Measurements from ENCODE around the gene PDE9A.

PDE9A gene

DNA sequence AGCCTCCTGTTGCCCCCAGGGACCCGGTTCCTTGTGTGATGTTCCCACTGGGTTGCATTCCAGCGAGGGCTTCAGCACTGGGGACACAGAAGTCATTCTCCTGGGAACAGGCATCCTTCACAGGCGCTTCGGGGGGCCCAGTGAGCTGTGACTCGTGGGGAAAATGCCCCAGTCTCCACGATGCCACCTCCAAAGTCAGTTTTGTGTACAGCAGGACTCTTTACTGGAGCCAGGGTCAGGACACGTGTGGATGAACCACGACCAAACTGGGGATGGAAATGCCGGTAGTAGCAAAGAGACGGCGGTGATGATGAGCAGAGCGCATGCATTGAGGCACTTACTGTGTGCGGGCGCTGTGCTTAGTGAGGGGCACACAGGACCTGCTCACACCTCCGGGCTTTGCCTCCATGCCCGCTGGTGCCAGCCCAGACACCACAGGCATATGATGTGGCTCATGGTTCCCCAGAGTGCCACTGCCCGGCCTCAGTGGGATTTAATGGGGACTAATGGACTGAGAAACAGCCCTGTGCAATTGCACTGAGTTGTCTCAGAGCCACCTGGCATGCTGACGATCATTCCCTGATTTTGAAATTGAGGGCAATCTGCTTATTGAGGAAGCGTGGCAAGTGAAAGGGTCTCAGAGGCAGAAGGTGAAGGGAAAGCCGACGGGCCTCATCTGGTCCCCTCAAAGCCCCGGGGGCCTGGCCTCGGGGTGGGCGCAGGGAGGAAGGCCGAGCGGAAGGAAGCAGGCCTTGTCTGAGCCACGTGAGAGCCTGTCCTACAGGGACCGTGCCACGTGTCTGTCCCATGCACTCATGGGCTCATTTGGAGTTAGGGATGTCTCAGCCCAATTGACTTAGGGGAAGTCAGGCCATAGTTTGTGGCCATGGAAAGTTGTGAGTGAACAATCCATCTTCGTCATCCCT, 91.4 kb downstream of the PDE9A start:
- DNase-seq (ENCODE audit: low spot score), result no peak

DNA sequence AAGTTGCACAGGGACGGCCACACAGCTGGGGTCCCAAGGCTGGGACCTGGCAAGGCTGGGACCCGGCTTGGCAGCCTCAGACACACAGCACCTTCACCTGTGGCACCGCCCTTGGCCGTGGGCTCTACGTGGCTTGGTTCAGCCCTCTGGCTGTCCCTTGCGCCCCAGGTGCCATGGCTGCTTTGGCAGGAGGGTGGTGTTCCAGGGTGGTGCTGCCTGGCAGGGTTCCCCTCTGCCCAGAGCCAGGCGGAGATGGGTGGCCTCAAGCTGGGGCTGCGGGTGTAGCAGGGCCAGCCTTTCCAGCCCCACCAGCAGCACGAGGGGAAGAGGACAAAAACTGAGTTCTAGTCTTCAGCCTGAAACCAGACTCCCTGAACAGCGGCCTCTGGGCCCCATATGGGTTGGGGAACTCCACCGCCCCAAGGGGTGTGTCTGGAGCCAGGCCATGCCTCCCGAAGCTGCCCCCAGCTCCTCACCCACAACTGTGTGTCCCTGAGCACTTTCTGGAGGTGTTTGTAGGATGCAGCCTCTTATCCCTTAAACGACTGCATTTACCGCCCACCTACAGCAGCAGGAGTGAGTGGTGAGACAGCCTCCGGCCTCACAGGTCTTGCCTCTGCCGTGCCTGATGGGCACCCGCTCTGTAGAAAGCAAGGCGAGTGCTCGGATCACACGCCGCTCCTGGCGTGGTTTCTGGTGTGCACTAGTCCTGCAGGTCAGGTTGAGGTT, 92.3 kb downstream of the PDE9A start:
- DNase-seq (ENCODE audit: low spot score), result no peak

DNA sequence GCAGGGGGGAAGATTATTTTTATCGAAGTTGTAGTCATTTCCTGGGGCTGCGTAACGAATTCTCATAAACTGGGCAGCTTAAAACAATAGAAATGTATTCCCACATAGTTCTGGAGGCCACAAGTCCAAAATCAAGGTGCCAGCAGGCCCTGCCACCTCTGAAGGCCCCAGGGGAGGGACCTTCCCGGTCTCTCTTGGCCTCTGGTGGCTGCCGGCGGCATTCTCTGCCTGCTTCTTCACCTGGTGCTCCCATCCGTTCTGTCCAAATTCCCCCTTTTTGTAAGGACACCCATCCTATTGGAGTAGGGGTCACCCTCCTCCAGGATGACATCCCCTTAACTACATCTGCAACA, 92.8 kb downstream of the PDE9A start:
- no peak for DNase-seq (ENCODE audit: low spot score)

DNA sequence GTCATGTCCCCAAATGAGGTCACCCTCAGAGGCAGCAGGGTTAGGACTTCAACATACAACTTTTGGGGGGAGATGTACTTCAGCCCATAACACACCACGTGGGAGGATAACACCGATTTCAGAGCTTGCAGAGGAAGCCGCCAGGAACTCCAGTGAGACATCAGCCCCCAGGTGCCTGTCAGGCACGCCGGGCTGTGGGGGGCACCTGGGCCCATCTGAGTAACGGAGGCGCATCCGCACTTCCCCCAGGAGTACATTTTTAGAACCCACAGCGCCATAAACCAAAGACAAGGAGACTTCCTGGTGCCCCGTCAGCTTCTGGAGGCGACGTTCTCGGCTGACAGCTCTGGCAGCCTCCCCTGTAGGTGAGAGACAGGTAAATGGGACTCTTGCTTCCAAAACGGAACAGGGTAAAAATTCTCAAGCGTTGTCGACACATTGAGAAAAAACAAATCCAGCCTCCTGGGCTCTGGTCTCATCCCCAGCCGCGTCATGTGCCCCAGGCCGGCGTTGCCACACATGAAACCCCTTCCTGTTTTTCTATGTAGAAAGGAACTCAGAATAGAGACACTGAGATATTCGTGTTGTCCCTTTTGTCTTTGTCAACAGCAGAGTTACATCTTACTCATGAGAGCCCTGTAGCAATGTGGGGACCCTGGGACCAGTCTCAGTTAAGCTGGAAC, 93.3 kb downstream of the PDE9A start:
- no peak for DNase-seq (ENCODE audit: low spot score)

DNA sequence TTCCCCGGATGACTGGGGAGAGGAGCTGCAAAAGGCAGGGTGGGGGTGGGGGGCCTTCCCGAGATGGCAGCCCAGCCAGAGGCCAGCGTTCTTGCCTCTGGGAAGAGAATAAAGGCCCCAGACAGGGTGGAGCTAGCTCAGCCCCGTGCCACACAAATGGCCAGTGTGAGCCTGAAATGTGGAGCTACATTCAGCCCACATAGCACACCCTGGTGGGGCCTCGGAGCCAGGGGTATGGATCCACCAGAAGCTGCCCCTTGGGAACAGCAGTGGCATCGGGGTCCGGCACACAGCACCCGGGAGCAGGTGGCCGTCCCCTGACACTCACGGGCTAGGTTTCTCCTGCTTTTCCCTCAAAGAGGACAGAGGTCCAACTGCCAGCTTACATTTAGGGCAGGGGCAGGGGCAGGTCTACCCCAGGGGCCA, 93.9 kb downstream of the PDE9A start:
- no peak for DNase-seq (ENCODE audit: low spot score)

DNA sequence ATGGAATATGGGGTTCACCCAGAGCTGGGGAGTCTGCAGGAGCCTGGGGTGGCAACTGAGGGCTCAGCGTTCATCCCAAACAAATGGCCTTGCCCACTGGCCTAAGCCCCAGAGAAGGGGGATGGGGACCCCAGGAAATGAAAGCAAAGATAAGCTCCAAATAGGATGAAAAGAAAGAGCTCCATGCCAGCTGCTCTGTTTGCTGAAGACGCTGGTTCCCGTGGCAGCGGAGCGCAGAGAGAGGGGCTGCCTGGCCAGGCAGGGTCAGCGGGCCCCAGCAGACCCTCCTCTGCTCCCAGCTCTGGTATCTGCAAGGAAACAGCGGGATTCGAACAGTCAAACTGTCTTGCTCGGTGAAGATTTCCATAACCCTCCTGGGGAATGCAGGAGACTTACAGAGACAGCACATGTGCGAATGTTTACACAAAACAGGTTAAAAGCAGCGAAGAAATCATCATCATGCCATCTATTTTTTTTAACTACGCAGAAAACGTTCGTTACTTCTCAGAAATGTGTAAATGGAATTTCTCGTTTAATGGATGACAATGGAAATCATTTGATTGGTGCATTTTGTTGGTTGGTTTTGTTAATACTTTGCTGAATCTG, 94.4 kb downstream of the PDE9A start:
- no peak for DNase-seq (ENCODE audit: low spot score)

DNA sequence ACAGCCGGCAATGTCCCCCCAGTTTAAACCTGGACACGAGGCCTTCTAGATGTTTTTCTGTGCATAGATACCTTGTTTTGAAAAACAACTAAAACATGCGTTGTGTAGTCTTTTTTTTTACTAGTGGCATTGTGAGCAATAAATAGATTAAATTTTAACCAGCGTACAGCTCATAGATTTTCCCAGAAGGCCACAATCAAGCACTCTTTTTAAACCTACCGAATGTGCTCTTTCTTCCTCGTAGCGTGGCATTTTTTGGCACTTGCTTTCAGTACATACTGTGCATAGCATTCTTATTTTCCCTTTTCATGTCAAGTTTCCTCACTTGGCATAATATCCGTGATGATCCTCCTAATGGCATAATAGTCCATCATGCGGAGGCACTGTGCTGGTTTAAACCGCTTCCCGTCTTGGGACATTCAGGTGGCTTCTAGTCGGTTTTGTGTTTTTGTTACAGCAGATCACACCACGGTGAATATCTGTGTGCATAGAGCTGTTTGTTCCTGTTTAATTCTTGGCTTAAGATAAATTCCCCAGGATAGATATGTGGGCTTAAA, 95.3 kb downstream of the PDE9A start:
- DNase-seq (ENCODE audit: low spot score), result no peak

DNA sequence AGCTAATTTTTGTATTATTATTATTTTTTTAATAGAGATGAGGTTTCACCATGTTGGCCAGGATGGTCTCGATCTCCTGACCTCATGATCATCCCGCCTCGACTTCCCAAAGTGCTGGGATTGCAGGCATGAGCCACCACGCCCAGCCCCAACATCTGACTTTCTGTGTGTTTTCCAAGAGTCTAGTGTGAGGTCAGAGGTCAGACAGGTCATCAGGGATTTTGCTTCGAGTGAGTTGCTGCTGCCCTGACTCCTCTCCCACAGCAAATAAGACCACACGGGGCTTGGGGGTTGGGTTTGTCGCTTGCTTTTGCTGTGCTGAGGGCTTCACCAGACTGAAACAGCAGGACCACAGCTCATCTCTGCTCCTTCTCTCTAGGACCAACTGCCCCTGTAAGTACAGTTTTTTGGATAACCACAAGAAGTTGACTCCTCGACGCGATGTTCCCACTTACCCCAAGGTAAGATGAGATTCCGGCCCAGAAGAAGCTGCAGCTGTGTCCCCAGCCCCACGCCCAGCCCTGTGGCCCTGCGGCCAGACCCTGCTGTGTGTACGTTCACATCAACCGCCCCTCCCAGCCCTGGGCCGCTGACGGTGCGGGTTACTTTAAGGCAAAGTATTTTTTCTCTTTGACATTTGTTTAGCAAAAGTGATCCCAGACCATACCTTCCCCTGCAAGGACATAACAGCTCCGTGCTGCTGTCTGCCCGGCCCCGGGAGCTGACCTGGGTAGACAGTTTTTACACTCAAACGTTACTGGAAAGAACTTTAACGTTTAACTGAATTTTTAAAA, 97.5 kb downstream of the PDE9A start:
- DNase-seq (ENCODE audit: low spot score), result no peak

DNA sequence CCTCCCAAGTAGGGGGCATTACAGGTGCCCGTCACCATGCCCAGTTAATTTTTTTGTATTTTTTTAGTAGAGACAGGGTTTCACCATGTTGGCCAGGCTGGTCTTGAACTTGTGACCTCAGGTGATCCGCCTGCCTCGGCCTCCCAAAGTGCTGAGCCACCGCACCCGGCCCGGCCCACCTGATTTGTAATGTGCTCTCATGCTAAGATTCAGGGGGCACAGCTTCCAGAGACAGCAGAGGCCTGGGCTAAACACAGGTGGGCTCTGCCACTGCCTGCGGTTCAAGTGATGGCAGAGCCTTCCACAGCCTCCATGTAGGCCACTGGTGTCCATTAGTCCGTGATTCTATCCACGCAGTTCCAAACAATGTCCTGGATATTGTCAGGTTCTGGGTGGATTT, 98.4 kb downstream of the PDE9A start:
- no peak for DNase-seq (ENCODE audit: low spot score)

DNA sequence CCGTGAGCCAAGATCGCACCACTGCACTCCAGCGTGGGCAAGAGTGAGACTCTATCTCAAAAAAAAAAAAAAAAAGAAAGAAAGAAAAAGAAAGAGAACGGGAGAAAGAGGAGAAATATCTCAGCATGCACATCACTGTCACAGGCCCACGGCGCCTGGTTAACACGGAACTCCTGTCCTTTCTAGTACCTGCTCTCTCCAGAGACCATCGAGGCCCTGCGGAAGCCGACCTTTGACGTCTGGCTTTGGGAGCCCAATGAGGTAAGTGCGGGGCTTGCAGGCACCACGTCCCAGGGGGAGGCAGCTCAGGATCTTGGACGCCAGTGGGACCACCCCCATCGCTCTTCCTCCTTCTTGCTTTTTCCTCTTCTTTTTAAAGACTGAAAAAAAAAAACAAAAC, 100.4 kb downstream of the PDE9A start:
- no peak for DNase-seq (ENCODE audit: low spot score)

DNA sequence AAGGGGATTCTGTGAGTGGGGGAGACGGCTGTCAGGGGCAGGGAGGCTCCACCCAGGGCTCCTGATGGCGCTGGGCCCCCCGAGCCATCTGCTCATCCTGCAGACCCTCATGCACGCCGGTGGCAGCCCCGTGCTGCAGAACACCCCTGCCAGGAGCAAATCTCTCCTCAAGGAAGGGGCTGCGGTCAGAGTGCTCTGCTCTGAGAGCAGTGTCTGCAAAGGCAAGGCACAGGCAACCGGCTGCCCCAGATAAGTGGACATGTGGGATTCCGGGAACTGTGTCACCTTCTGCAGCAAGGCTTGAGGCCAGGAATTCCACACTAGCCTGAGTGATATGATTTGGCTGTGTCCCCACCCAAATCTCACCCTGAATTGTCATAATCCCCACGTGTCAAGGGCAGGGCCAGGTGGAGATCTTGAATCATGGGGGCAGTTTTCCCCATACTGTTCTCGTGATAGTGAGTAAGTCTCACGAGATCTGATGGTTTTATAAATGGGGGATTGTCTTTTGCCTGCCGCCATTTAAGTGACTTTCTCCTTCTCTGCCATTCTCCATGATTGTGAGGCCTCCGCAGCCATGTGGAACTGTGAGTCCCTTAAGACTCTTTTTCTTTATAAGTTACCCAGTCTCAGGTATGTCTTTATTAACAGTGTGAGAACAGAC, 101.0 kb downstream of the PDE9A start:
- DNase-seq (ENCODE audit: low spot score), result no peak

DNA sequence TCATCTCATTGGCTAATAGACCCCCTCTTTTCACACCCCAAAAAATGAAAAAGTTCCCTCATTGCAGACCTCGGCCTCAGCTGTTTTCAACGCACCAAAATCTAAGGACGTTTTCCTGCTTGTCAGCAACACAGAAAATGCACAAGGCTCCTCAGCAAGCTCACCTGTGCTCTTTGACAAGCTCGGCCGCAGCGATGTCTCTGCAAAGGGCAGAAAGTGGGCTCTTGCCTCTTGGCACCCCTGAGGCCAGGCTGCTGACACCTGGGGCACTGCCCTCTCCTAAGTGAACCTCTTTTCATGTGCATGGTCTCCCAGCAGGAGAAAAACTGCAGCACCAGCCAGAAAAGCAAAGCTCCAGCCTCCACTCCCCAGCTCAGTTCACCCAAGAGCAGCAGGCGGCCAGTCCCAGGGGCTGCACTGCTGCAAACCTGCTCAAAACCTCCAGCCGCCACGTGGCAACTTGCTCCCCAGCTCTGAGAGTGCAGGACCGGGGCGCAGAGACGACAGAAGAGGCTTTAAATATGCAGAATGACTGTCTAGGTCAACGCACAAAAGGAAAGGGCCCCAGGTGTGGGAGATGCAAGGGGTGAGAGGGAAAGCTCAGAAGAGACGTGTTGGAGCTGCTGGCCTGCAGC, 101.7 kb downstream of the PDE9A start:
- no peak for DNase-seq (ENCODE audit: low spot score)

DNA sequence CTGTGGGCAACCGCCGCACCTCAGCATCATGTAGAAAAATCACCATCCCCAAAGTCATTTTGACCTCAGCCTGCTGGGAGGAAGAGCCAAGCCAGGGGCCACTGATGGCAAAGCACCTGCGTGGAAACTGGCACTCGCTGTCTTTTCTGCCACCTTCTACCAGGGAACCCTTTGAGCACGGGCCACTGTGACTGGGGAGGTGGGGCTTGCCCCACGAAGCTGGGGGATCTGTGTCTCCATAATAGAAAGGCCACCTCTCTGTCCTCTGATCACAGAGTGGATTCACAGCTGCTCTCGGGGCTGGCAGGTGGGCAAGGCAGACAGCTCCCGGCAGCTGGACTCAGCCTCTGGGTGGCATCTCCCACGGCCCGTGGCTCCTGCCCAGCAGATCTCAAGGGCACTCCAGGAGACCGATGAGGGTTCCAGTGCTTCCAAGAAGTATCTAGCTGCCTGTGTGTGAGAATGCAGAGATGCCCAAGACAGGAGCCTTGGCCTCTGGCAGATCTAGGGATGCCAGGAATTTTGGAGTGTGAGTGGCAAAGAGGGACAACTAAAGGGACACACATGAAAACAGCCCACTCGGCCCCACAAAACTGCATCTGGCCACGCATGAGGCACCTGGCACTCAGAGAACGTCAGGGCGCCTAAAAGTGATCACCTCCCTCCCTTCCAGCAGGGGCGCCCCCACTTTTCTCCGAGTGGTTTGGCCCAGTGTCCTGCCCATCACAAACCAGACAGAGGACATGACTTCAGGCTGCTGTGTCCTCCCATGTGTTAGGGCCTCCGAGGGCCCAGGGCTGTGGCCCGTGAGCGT, 102.6 kb downstream of the PDE9A start:
- DNase-seq (ENCODE audit: low spot score), result no peak

DNA sequence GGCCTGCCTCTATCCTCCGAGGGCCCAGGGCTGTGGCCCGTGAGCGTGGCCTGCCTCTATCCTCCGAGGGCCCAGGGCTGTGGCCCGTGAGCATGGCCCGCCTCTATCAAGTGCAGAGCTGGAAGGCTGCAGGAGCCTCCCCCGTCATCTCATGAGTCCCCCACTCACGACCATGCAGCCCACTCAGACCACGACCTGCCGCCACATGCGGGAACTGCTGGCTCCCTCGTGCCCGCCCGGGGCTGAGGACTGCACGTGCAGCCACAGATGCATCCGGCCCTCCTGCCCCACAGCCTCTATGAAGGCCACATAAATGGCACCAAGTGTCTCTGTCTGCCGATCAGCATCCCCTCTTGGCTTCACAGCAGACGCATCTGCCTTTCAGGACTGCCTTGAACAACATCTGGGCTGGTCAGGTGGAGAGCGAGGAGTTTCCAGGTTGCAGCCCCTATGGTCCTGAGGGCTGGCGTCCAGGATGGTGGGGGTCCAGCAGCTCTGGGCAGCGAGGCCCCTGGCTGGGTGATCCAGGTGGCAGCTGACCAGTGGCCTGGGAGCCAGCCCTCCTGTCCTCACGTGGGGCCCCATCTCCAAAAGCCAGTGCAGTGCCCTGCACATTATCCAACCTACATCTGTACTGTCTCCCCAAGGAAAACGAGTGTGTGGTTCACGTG, 103.3 kb downstream of the PDE9A start:
- DNase-seq (ENCODE audit: low spot score), result no peak

DNA sequence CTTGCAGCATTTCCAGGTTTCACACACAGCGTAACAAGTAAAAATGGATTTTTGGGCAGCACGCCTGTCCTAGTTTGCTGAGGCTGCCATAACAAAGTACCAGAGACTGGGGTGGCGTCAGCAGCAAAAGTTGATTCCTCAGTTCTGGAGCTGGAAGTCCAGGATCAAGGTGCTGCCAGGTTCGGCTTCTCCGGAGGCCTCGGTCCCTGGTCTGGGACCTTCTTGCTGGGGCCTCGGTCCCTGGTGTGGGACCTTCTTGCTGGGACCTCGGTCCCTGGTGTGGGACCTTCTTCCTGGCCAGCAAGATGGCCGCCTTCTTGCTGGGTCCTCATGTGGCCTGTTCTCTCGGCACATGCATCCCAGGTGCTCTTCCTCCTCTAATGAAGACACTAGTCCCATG, 104.0 kb downstream of the PDE9A start:
- no peak for DNase-seq (ENCODE audit: low spot score)

DNA sequence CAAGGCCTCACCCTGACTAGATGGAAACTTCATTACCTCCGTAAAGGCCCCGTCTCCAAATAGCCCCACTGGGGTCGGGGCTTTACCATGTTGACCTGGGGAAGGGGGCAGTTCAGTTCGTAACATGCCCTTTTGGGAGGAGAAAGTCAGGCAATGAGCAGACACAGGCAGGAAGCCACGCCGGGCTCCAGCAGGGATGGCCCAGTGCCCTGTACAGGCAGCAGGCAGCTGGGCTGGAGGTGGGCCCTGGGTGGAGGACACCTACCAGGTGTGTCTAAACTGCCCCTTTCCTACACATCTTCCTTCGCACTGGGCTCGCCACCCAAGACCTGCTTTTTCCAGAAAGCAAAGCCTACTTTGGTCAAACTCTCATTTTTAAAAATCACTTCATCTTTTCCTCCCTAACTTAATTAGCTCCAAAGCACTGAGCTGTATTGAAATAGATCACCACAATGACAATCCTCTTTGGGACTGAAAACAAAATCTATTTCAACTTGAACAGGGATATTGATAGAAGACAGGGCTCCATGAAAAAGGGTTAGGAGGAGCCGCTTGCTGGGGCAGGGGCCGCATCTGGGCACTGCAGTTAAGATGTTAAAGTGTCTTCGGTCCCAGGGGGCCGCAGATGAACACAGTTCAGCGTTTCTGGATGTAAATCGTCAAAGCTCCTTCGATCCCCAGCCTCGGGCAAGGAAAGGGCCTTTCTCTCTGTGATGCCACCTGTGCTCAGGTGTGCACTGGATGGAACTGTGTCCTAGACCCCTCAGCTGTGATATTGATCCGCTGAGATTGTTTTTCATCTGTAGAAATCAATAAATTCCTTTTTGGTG, 104.6 kb downstream of the PDE9A start:
- no peak for DNase-seq (ENCODE audit: low spot score)

DNA sequence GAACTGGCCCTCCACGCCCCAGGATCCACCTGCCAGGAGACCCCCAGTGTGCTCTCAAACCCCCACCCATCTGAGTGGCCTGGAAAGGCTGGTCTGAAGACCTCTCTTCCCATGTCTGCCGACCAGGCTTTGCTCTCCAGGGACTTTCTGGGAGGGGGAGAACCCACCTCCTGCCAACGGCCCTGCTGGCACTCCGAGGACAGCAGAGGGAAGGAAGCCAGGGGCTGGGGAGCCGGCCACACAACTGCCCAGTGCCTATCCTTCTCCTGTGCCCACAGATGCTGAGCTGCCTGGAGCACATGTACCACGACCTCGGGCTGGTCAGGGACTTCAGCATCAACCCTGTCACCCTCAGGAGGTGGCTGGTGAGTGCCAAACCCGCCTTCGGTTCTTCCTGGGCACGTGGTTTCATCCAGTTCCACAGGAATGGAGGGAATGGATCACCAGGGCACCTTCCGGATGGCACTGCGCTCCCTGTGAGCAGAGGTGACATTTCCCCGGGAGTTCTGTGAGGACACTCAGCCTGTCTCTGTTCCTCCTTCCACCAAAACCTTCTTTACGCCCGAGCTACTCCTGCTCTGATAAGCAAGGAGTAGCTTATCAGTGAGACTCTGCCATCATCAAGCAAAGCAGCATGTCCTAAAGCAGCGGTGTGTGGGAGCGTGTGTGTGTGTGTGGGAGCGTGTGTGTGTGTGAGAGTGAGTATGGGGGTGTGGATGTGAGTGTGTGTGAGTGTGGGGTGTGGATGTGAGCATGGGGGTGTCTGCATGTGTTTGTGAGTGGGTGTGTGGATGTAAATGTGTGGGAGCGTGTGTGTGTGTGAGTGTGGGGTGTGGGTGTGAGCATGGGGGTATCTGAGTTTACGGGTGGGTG, 105.5 kb downstream of the PDE9A start:
- DNase-seq (ENCODE audit: low spot score), result no peak

All from RKO (cell line).